GM18526 (cell line): ENCODE data around the gene POLRMT.
A peak's percentile ranks its signal among the peaks of the same experiment; 100 is the strongest.

Experiments used
- POLR2A ChIP-seq: IDR thresholded peaks from 3 replicates; pipeline ENCODE4 v1.6.1; 2011; ENCODE audit not compliant: insufficient read length; ENCODE audit errors: extremely low read depth

The POLRMT gene

GRCh38 chr19:575527-576506 is 57.5 kb downstream of the POLRMT start:
- no peak for TF ChIP-seq POLR2A

- TF ChIP-seq POLR2A, result no peak
Observed at GRCh38 chr19:574658-575526, 58.4 kb downstream of the POLRMT start.

- TF ChIP-seq POLR2A, result no peak
Observed at GRCh38 chr19:573519-573825, 59.9 kb downstream of the POLRMT start.

GRCh38 chr19:572743-573518 is 60.4 kb downstream of the POLRMT start:
- no peak for TF ChIP-seq POLR2A

- peak; percentile 99 for TF ChIP-seq POLR2A
Observed at GRCh38 chr19:572140-572742, 61.1 kb downstream of the POLRMT start, which contains the start of gene BSG. TSS of gene BSG (plus strand) at chr19:572596. CDS start at chr19:572635, 39 bp downstream.

- TF ChIP-seq POLR2A, result no peak
Observed at GRCh38 chr19:571566-571974, 61.8 kb downstream of the POLRMT start.

GRCh38 chr19:570937-571565 is 62.3 kb downstream of the POLRMT start:
- TF ChIP-seq POLR2A, result peak; percentile 37

- TF ChIP-seq POLR2A, result no peak
Observed at GRCh38 chr19:570251-570686, 63.1 kb downstream of the POLRMT start.

GRCh38 chr19:567296-567900 is 65.9 kb downstream of the POLRMT start:
- TF ChIP-seq POLR2A, result no peak
